Erythroblast (primary cell): ENCODE data around the gene OR56B1.

Experiments used
- GATA1 ChIP-seq: IDR thresholded peaks from 2 replicates; pipeline ENCODE4 v1.6.1; 2011; ENCODE audit warnings: low read depth, mild to moderate bottlenecking, control low read depth, low read length, moderate library complexity
- POLR2A ChIP-seq: IDR thresholded peaks from 2 replicates; pipeline ENCODE4 v1.6.1; 2011; ENCODE audit warnings: mild to moderate bottlenecking, low read length

- TF ChIP-seq POLR2A (no peak), GATA1 (no peak)
Measured at GRCh38 chr11:5726351-5726750, 9.9 kb upstream of the OR56B1 start.
